NCI-H2196 treated with DMSO at 0.1 percent for 48 hours (cell line): Measurements from ENCODE around the gene ADH1B.
"Not testable (repeated sequence)": the region's sequence is repeated elsewhere in the genome, so short reads cannot be mapped to it uniquely, and the experiment has no call there.

Experiments
- DNase-seq: peaks from one replicate; lab custom pipeline; 2025; ENCODE audit not compliant: unreplicated experiment; lab: John Stamatoyannopoulos, UW

The ADH1B gene

GRCh38 chr4:99324979-99325378, 3.8 kb upstream of the ADH1B start:
- no peak for DNase-seq

GRCh38 chr4:99324361-99324760, 3.2 kb upstream of the ADH1B start:
- no peak for DNase-seq

GRCh38 chr4:99323756-99324155, 2.6 kb upstream of the ADH1B start:
- DNase-seq, result no peak

GRCh38 chr4:99317811-99318210, 3.4 kb downstream of the ADH1B start:
- not testable (repeated sequence) for DNase-seq

GRCh38 chr4:99317354-99317753, 3.8 kb downstream of the ADH1B start:
- no peak for DNase-seq

- no peak for DNase-seq
Measured at GRCh38 chr4:99315839-99316238, 5.4 kb downstream of the ADH1B start.

GRCh38 chr4:99314211-99314610, 7.0 kb downstream of the ADH1B start:
- DNase-seq, result no peak

GRCh38 chr4:99310389-99310788, 10.8 kb downstream of the ADH1B start:
- no peak for DNase-seq

- DNase-seq, result no peak
Measured at GRCh38 chr4:99305638-99306400, 15.4 kb downstream of the ADH1B start.

- DNase-seq, result no peak
Measured at GRCh38 chr4:99301376-99302164, 19.6 kb downstream of the ADH1B start.

GRCh38 chr4:99300934-99301333, 20.3 kb downstream of the ADH1B start:
- no peak for DNase-seq

- DNase-seq, result no peak
Measured at GRCh38 chr4:99293357-99293756, 27.8 kb downstream of the ADH1B start.

- DNase-seq, result no peak
Measured at GRCh38 chr4:99290848-99291786, 30.1 kb downstream of the ADH1B start, which contains the start of gene ADH1A. TSS of gene ADH1A (minus strand) at chr4:99290985. CDS start at chr4:99290914, 71 bp downstream.

- DNase-seq, result no peak
Measured at GRCh38 chr4:99285387-99285786, 35.8 kb downstream of the ADH1B start.

- DNase-seq, result no peak
Measured at GRCh38 chr4:99282731-99283130, 38.5 kb downstream of the ADH1B start.

- DNase-seq, result no peak
Measured at GRCh38 chr4:99281261-99281660, 39.9 kb downstream of the ADH1B start.

- no peak for DNase-seq
Measured at GRCh38 chr4:99276417-99276816, 44.8 kb downstream of the ADH1B start.

GRCh38 chr4:99275885-99276284, 45.3 kb downstream of the ADH1B start:
- DNase-seq, result no peak

- no peak for DNase-seq
Measured at GRCh38 chr4:99275050-99275449, 46.2 kb downstream of the ADH1B start.

GRCh38 chr4:99273704-99274103, 47.5 kb downstream of the ADH1B start:
- no peak for DNase-seq

- no peak for DNase-seq
Measured at GRCh38 chr4:99264927-99265326, 56.3 kb downstream of the ADH1B start.
